LHCN-M2 (cell line): ENCODE measurements around the gene MINK1. TPM values are rescaled to one million over a fixed set of nuclear protein-coding genes. Genes with fewer than 3 reads are reported as not detected.
"Not testable (repeated sequence)": the region's sequence is repeated elsewhere in the genome, so short reads cannot be mapped to it uniquely, and the experiment has no call there.

Experiments
- DNase-seq: peaks from one replicate; pipeline ENCODE4 v3.0.0-alpha.2; 2012; ENCODE audit warnings: low read depth
- total RNA-seq: library from RNA; depleted of rRNA; stranded (reverse); fragments of >200 nt; gene quantifications from 2 replicates; pipeline ENCODE4 v1.2.3, GENCODE V29; 2014

Gene MINK1
- total RNA-seq, 1 experiment from 2014 or later, result 33.6 TPM

DNA sequence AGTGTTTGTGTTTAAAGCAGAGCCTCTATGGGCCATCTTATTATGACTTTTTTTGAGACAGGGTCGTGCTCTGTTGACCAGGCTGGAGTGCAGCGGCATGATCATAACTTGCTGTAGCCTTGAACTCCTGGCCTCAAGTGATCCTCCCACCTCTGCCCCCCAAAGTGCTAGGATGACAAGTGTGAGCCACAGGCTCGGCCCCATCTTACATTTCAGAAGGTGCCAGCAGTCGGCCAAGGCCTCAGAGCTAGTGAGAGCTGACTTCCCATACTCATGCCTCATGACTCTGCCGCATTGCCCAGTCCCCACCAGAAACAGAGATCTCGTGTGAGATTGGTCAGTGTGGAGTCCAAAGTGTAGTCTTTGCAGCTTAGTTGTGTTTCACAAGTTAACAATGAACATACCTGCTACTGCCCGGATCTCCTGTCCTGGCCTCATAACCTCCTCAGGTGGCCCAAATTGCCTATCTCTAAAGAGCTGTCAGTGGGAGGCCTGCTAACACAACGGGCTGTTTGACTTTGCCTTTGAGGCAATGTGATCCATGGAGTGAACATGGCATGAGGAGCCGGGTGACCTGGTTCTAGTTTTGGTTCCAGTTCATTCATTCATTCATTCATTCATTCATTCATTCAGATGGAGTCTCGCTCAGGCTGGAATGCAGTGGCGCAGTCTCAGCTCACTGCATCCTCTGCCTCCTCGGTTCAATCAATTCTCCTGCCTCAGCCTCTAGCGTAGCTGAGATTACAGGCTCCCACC, 13.7 kb downstream of the MINK1 start:
- DNase-seq, result no peak

DNA sequence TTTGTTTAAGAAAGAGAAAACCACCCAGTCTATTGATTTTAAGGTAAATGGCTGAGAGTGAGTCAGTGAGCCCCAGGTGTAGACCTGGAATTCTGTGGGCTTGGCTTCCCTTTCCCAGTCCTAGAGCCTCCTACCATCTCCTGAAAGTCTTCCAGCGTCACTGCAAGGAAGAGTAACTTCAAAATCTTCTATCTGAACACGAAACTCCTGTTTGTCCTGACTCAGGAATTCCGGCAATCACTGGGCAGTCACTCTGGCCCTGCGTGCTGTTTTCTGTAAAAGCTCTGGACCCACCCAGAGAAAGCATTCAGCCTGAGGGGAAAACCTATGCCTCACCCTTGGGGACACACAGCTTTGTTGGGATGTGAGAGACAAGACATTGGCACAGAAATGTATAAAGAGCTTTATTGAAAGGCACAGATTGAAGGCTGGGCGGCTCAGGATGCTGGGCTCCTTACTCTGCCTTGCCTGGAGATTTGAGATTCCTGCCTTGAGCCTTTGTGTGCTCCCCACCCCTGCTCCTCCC, 15.9 kb downstream of the MINK1 start:
- no peak for DNase-seq

DNA sequence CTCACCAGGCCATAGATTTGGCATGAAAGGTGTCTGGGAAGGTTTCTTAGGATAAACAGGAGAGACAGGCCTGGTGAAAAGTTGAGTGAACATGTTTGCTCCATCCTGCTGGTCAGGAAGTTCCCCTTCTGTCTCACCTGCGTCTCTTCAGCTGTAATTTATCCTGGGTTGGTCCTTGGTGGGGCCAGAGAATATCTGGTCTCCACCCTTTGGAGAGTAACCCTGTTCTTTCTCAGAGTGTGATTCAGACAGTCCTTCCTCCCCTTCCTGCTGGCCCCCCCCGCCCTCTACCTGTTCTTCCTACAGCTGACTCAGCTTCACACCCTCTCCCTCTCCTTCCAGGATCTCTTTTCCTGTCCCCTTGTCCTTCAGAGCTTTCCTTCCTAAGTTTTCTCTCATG, 17.1 kb downstream of the MINK1 start:
- no peak for DNase-seq

DNA sequence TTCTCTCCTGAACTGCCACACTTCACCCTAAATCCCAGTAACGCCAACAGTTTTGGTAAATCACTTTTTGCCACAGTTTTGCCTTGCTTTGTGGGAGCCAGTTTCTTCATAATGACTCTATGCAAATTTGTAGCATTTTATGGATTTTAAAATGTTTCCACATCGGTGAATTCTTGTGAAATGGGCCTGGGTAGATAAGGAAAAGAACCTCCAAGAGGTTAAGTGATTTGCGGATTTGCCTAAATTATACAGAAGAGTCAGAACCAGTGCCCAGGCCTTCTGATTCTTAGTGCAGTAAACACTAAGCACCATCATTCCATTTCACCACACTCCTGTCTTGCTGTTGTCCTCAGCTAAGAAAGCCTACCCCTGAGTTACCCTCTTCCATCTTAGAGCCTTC, 17.9 kb downstream of the MINK1 start:
- no peak for DNase-seq

DNA sequence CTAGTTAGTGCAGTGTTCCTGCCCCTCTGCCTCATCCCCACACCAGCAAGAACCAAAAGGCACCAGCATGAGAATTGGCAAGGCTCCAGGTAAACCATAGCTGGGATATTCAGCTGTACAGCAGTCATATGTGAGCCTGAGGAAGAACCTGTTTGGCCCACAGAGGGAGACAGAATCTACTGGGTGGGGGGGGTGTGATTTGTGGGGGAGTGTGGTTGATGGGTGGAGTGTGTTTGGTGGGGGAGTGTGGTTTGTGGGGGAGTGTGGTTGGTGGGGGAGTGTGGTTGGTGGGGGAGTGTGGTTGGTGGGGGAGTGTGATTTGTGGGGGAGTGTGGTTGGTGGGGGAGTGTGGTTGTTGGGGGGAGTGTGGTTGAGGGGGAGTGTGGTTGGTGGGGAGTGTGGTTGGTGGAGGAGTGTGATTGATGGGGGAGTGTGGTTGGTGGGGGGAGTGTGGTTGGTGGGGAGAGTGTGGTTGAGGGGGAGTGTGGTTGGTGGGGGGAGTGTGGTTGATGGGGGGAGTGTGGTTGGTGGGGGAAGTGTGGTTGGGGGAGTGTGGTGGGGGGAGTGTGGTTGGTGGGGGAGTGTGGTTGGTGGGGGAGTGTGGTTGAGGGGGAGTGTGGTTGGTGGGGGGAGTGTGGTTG, 19.5 kb downstream of the MINK1 start:
- DNase-seq, result peak; percentile 49

DNA sequence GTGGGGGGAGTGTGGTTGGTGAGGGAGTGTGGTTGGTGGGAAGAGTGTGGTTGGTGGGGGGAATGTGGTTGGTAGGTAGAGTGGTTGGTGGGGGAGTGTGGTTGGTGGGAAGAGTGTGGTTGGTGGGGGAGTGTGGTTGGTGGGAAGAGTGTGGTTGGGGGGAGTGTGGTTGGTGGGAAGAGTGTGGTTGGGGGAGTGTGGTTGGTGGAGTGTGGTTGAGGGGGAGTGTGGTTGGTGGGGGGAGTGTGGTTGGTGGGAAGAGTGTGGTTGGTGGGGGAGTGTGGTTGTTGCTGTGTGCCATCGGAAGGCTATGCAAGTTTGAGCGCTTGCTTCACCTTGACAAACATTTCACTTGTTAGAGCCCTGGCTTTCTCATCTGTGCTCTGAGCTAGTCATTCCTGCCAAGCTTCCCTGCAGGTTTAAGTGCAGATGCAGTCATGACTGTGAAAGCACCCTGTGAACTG, 20.1 kb downstream of the MINK1 start:
- no peak for DNase-seq

DNA sequence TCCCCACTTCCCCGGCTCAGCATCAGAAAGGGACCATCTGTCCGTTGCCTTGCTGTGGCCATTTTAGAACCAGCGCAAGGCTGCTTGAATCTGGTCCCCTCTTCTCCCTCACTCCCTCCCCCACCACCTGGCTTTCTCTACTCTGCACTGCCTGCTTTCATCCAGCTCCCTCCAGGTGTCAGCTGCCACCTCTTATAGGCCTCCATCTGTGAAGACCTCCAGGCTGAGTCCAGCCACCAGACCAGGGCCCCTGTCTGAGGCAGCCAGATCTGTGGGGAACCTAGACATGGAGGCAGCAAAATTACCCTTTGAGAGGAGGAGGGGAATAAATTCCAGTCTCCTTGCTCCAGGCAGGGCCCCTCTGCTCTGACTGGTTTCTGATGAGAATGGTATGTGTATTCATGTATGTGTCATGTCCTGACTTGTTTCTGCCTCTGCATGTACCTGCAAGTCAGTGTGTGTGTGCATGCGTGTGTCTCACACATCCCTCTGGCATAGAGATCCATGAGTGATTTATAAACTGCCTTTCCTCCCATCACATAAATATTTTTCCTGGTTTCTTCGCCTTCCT, 21.1 kb downstream of the MINK1 start:
- no peak for DNase-seq

DNA sequence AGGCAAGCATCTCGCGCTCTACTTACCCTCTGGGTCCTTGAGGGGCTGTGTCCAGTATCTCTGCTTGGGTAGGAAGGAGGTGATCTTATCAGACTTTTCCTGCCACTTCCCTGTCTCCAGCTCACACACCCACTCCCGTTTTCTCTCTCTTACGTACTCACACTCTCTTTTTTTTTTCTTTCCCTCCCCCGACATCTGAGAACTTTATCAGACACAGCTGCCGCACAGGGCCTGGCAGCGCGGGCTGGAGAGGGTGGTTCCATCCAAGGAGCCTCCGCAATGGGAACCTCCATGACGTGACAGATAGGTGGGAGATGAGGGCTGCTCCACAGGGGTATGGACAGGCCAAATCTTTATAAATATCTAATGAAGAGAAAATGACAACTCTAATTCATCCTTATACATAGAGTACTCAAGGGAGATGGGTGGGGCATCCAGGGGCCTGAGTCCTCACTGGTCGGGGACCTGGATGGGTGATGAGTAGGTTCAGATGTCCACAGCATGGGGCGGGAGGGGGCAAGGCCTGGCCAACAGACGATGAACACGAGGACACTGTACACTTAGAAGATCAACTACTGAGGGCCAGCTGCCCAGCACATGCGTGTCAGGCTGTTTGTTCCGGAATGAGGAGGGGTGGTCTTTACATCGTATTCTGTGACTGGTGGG, 23.3 kb downstream of the MINK1 start:
- no peak for DNase-seq

DNA sequence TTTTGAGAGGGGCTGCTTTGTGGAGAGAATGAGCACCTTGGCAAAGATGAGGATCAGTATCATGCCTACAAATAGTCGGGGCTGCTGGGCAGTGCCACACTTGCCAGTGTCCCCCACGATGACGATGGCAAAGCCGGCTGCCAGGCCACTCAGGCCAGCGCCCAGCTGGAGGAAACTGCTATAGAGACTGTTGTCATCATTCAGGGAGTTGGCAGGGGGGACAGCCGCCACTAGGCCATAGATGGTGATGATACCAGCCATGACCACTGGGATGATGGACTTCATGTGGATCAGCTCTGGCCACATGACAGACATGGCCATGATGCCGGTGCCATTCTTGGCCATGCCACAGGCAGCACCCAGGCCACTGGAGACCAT, 23.8 kb downstream of the MINK1 start:
- no peak for DNase-seq

DNA sequence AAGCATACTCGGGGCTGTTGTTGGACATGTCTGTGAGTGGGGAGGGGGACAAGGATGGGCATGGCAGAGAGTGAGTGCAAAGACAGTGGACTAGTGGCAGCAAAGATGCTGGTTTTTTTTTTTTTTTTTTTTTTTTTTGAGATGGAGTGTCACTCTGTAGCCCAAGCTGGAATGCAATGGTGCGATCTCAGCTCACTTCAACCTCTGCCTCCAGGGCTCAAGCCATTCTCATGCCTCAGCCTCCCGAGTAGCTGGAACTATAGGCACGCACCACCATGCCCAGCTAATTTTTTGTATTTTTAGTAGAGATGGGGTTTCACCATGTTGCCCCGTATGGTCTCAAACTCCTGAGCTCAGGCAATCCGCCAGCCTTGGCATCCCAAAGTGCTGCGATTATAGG, 24.2 kb downstream of the MINK1 start:
- DNase-seq, result not testable (repeated sequence)

DNA sequence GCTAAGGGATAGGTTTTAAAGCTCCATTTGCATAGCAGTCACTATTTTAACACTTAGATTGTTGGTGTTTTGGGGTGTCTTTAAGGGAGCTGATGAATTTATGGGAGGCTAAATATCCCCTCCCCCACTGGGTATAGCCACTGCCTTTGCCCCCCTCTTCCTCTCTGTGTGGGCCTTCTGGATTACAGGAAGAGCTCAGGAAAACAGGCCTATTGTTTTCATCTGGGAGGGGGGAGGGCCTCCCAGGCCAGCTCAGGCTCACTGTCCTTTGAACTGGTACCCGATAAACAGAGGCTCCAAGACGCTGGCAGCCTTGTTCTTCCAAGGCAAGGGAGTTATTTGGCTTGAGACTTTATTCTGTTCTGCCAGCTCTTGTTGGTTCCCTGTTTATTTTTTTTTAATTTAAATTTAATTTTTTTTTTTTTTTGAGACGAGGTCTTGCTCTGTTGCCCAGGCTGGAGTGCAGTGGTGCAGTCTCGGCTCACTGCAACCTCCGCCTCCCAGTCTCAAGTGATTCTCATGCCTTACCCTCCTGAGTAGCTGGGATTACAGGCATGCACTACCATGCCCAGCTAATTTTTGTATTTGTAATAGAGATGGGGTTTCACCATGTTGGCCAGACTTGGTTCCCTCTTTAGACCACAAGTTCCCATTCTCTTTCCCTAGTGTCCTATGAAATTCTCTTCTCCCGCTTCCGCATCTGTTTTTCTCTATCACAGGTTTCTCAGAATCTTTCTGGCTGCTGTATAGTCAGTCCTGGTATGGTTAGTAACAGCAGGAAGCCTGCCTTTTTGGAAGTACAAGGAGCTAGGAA, 25.1 kb downstream of the MINK1 start:
- DNase-seq, result no peak

DNA sequence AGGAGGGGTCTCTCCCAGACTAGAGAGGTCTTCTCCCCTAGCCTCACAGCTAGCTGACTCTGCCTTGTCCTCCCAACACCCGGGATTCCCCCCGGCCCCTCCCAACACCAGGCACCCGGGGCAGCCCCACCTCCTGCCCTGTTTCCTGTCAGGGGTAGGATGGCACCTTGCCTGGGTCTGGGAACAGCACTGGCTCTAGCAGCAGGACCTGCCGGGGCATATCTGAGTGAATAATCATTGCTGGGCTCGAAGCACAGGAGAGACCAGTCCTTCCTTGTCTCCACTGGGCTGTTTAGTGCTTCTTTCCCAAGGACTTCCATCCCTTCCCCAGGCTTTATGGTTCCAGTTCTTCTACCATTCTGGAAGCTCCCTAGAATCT, 25.7 kb downstream of the MINK1 start:
- DNase-seq, result no peak

DNA sequence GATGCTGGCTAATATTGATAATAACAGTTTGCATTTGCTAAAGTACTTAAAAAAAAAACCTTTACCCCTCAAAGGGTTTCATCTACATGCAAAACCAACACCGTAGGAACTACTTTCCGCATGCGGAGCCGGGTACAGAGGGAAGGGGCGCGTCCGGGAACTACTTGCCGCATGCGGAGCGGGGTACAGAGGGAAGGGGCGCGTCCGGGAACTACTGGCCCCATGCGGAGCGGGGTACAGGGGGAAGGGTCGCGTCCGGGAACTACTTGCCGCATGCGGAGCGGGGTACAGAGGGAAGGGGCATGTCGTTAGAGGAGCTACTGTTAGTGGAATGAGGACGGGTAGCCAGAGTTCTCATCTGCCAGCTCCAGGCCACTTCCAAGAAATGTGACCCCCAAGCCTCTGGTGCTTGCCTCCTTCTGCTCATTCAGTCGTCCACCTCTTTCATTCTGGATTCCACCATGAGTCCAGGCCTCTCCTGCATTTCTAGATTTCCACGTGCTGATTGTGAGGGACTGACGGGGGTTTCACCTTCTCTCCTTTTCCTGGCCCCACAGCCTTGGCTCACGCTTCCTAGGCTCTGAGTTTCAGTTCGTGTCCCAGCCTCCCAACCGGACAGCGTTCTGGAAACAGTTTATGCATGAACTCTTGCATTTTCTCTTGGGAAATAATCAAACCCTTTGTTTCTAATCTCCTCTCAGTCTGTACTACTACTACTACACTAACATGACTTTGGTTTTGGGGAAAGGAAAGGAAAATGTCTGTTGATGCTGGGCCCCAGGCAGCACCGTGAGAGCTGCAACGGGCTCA, 26.9 kb downstream of the MINK1 start:
- no peak for DNase-seq

DNA sequence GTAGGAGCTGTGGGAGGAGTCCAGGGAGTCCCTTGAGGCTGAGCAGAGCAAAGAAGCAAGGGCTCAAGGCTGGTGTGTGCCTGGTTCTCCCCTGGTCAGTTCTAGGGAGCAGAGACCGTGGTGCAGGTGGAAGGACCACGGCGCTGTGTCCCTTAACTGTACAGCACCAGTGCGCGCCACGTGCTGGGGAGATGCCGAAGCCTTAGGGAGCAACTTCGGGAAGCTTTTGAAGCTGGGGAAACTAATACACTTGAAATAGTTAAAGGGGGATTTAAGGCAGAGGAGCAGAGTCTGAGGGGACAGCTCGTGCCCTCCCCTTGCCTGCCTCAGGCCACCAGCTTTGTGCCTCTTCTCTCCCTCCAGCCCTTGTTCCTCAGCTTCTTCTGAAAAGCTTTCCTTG, 27.5 kb downstream of the MINK1 start:
- DNase-seq, result no peak

DNA sequence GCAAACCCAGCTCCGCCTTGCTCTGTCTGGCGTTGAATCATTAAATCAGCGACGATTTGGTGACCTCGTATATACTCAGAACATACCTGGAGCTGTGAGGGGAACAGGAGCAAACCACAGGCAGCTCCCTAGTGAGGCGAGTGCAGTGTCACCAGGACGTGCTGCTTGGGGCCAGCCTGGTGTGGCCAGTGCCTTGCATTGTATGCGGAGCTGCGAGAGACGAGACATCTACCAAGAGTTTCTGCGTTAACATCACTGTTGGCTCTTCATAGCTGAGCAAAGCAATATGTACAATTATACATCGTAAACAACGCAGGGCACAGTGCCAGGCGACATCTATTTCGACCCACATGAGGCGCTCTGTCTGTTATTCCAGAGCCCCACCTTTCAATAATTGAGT, 27.9 kb downstream of the MINK1 start:
- DNase-seq, result no peak

DNA sequence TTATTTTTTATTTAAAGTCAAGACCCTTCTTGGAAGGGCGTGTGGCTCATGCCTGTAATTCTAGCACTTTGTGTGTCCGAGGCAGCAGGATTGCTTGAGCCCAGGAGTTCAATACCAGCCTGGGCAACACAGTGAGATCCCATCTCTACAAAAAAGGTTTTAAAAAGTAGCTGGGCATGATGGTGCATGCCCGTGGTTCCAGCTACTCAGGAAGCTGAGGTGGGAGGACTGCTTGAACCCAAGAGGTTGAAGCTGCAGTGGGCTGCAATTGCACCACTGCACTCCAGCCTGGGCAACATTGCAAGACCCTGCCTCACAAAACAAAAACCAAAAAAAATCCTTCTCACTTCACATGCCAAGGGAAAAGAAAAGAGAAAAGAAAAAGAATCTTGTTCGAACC, 29.6 kb downstream of the MINK1 start:
- no peak for DNase-seq

DNA sequence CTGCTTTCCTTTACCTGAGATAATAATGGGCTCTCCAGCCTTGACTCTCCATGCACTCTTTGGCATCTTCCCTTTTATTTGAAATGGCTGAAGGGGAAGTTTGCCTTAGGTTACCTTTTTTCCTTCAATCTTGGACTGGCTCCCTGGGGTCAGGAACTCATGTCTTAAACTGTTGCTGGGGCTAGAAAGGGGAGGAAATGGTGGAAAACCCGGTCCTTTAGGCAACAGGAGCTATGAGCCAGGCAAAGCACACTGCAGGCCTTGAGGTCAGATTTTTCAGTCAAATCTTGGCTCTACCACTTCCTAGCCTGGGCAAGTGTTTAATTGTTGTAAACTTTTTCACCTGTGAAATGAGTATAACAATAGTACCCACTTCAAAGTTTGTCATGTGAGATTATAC, 30.2 kb downstream of the MINK1 start:
- no peak for DNase-seq

DNA sequence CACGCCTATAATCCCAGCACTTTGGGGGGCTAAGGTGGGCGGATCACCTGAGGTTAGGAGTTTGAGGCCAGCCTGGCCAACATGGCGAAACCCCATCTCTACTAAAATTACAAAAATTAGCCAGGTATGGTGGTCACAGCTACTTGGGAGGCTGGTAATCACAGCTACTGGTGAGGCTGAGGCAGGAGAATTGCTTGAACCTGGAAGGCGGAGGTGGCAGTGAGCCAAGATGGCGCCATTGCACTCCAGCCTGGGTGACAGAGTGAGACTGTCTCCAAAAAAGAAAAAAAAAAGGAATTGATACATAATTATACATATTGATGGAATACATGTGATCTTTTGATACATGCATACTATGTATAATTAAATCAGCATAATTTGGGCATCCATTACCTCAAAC, 34.4 kb downstream of the MINK1 start:
- not testable (repeated sequence) for DNase-seq

DNA sequence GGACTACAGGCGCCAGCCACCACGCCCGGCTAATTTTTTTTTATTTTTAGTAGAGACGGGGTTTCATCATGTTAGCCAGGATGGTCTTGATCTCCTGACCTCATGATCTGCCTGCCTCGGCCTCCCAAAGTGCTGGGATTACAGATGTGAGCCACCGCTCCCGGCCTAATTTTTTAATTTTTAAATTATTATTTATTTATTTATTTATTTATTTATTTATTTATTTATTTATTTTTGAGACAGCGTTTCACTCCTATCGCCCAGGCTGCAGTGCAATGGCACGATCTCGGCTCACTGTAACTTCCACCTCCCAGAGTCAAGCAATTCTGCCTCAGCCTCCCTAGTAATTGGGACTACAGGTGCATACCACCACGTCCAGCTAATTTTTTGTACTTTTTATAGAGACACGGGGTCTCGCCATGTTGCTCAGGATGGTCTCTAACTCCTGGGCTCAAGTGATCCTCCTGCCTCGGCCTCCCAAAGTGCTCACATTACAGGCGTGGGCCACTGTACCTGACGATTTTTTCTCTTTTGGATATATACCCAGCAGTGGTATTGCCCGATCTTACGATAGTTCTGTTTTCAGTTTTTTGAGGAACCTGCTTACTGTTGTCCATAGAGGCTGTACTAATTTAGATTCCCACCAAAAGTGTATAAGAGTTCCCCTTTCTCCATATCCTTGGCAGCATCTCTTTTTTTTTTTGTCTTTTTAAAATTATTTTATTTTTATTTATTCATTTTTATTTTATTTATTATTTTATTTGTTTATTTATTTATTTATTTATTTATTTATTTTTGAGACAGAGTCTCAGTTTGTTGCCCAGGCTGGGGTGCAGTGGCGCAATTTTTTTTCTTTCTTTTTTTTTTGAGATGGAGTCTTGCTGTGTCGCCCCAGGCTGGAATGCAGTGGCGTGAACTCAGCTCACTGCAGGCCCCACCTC, 36.2 kb downstream of the MINK1 start:
- DNase-seq, result not testable (repeated sequence)
